OCI-LY7 (cell line): ENCODE measurements around the gene HECW1.

Experiments
- EZH2phosphoT487 ChIP-seq: fragments of 200-600 bp; sonication (generic); IDR thresholded peaks from 2 replicates; pipeline ENCODE4 v1.6.1; 2018; ENCODE audit warnings: low read depth, borderline replicate concordance, mild to moderate bottlenecking, mixed run types, antibody characterized with exemption, low read length, moderate library complexity, mixed read lengths
- TF ChIP-seq, protein P1 (sequence below): fragments of 200-600 bp; sonication (generic); conservative IDR thresholded peaks from 2 replicates; pipeline ENCODE4 v1.5.1; 2014; ENCODE audit warnings: mild to moderate bottlenecking, antibody characterized with exemption, low read length, moderate library complexity, mixed read lengths

GRCh38 chr7:43155636-43156035, 43.2 kb downstream of the HECW1 start:
- TF ChIP-seq, protein P1, sequence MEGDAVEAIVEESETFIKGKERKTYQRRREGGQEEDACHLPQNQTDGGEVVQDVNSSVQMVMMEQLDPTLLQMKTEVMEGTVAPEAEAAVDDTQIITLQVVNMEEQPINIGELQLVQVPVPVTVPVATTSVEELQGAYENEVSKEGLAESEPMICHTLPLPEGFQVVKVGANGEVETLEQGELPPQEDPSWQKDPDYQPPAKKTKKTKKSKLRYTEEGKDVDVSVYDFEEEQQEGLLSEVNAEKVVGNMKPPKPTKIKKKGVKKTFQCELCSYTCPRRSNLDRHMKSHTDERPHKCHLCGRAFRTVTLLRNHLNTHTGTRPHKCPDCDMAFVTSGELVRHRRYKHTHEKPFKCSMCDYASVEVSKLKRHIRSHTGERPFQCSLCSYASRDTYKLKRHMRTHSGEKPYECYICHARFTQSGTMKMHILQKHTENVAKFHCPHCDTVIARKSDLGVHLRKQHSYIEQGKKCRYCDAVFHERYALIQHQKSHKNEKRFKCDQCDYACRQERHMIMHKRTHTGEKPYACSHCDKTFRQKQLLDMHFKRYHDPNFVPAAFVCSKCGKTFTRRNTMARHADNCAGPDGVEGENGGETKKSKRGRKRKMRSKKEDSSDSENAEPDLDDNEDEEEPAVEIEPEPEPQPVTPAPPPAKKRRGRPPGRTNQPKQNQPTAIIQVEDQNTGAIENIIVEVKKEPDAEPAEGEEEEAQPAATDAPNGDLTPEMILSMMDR: no peak
- TF ChIP-seq EZH2phosphoT487: no peak
